ENCODE data around the gene LTB.

GRCh38 chr6:31559958-31560696 is 22.1 kb downstream of the LTB start:
- TF ChIP-seq, protein P1, sequence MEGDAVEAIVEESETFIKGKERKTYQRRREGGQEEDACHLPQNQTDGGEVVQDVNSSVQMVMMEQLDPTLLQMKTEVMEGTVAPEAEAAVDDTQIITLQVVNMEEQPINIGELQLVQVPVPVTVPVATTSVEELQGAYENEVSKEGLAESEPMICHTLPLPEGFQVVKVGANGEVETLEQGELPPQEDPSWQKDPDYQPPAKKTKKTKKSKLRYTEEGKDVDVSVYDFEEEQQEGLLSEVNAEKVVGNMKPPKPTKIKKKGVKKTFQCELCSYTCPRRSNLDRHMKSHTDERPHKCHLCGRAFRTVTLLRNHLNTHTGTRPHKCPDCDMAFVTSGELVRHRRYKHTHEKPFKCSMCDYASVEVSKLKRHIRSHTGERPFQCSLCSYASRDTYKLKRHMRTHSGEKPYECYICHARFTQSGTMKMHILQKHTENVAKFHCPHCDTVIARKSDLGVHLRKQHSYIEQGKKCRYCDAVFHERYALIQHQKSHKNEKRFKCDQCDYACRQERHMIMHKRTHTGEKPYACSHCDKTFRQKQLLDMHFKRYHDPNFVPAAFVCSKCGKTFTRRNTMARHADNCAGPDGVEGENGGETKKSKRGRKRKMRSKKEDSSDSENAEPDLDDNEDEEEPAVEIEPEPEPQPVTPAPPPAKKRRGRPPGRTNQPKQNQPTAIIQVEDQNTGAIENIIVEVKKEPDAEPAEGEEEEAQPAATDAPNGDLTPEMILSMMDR (IDR thresholded peaks at IDR 0.05; ENCODE audit: poor library complexity), result no peak
- TF ChIP-seq EZH2 (IDR thresholded peaks at IDR 0.05; ENCODE audit: borderline replicate concordance), result no peak
- no peak for TF ChIP-seq EZH2phosphoT487 (IDR thresholded peaks at IDR 0.05; ENCODE audit: low read depth, severe bottlenecking, unreplicated experiment)

All from hepatocyte (in vitro differentiated cells).